ENCODE data around the gene NDOR1.

- TF ChIP-seq POLR2AphosphoS5 (IDR thresholded peaks at IDR 0.05) (no peak), POLR2A (IDR thresholded peaks at IDR 0.05; ENCODE audit: low read depth) (no peak), CTCF (IDR thresholded peaks at IDR 0.05) (no peak), EP300 (IDR thresholded peaks at IDR 0.05) (no peak)
Measured at GRCh38 chr9:137194388-137194787, 11.1 kb upstream of the NDOR1 start.

All from esophagus muscularis mucosa (tissue), 4 donors.